Natural killer cell (primary cell): ENCODE data around the gene CDKN1C. TPM values are rescaled to one million over a fixed set of nuclear protein-coding genes. Genes with fewer than 3 reads are reported as not detected.

ENCODE experiments used
- ATAC-seq, 3 donors: fragments of 150-1000 bp in 2 of 3; fragments of 200-7000 bp in 1 of 3; cut with Tn5 transposase; 1 replicate in 1 of 3; 2 replicates in 2 of 3; pipeline ENCODE4 v1.10.0; 2021; ENCODE audit warnings: mild to moderate bottlenecking in 2 of 3, moderate library complexity in 2 of 3
- DNase-seq, 2 donors: peaks; one replicate each; pipeline versions ENCODE4 v3.0.0 to v3.0.0-alpha.2; 2013 to 2021; ENCODE audit warnings: mixed read lengths in 1 of 2
- H3K27ac ChIP-seq: one replicate; pipeline ENCODE4 v1.5.1; 2013; ENCODE audit warnings: mild to moderate bottlenecking, low read length
- H3K27me3 ChIP-seq: one replicate; pipeline ENCODE4 v1.6.1; 2013; ENCODE audit warnings: low read length; ENCODE audit not compliant: control insufficient read depth, insufficient read depth
- H3K36me3 ChIP-seq: one replicate; pipeline ENCODE4 v1.6.1; 2013; ENCODE audit warnings: low read length; ENCODE audit not compliant: control insufficient read depth, insufficient read depth
- H3K4me1 ChIP-seq: one replicate; pipeline ENCODE4 v1.6.1; 2013; ENCODE audit warnings: low read length; ENCODE audit not compliant: control insufficient read depth, insufficient read depth
- H3K4me3 ChIP-seq: one replicate; pipeline ENCODE4 v1.5.1; 2013; ENCODE audit warnings: low read length
- H3K9me3 ChIP-seq: one replicate; pipeline ENCODE4 v1.6.1; 2013; ENCODE audit warnings: low read length; ENCODE audit not compliant: control insufficient read depth, insufficient read depth
- H3K27ac Mint-ChIP-seq, 2 donors: one replicate each; pipeline ENCODE4 v1.8.0; 2022; ENCODE audit warnings: mild to moderate bottlenecking in 2 of 2, mixed read lengths in 2 of 2, moderate library complexity in 1 of 2
- H3K27me3 Mint-ChIP-seq, 2 donors: one replicate each; pipeline ENCODE4 v1.8.0; 2022; ENCODE audit warnings: low read depth in 2 of 2, mixed read lengths in 2 of 2
- H3K36me3 Mint-ChIP-seq: one replicate; pipeline ENCODE4 v1.8.0; 2022; ENCODE audit warnings: mixed read lengths
- H3K4me1 Mint-ChIP-seq, 2 donors: one replicate each; pipeline ENCODE4 v1.8.0; 2022; ENCODE audit warnings: mixed read lengths in 2 of 2
- H3K4me3 Mint-ChIP-seq: one replicate; pipeline ENCODE4 v1.8.0; 2022; ENCODE audit warnings: mild to moderate bottlenecking, moderate library complexity, mixed read lengths
- H3K9me3 Mint-ChIP-seq, 2 donors: one replicate each; pipeline ENCODE4 v1.8.0; 2022; ENCODE audit warnings: mixed read lengths in 2 of 2
- CTCF ChIP-seq: fragments of 200-600 bp; IDR thresholded peaks from one replicate; pipeline ENCODE4 v1.8.0; 2022; ENCODE audit warnings: antibody characterized with exemption
- WGBS: methylation state at CpG from one replicate; pipeline ENCODE4 v1.1.7; 2013; ENCODE audit warnings: missing lambda C conversion rate; ENCODE audit not compliant: insufficient coverage; 5-methylcytosine and 5-hydroxymethylcytosine counted together
- intact Hi-C: fragments of 100-400 bp; cut with micrococcal nuclease; formaldehyde crosslinking; loops from one replicate; pipeline ENCODE4 v1.14.2; 2022
- total RNA-seq, 4 donors: library from RNA; stranded (reverse); fragments of 120-200 nt in 1 of 4; gene quantifications; one replicate each; pipeline versions ENCODE4 v1.2.3 to v1.2.4, GENCODE V29; 2013 to 2022

Gene CDKN1C
- total RNA-seq, 3 donors from 2014 or later (not counting 1 experiment from before 2014, with no cell fraction given), result 2.6 to 27.9 (median 6.3) TPM

- no peak overlapping the region for H3K27ac ChIP-seq
- H3K27me3 ChIP-seq, result peaks cover 31% of the 10 kb centered on the region
- Mint-ChIP-seq H3K27ac (peak overlapping the region; percentile 69 to 92), H3K4me3 (peak overlapping the region; percentile 78), H3K4me1 (peaks cover 17 to 39% of the 10 kb centered on the region in 2 donors), H3K27me3 (peaks cover 10 to 22% of the 10 kb centered on the region in 2 donors), H3K9me3 (no peaks in the 10 kb centered on the region), H3K36me3 (no peaks in the 10 kb centered on the region)
- H3K36me3 ChIP-seq, result no peaks in the 10 kb centered on the region
- no peak for TF ChIP-seq CTCF
- DNase-seq (peak; percentile 59 to 71), ATAC-seq (peak; percentile 47 to 60 (median 52))
- WGBS, result 2% methylated on average over 48 of the region's 48 CpGs
- peaks cover 50% of the 10 kb centered on the region for H3K4me1 ChIP-seq
- intact Hi-C loops, result no loop called here
- no peaks in the 10 kb centered on the region for H3K9me3 ChIP-seq
- H3K4me3 ChIP-seq, result peak overlapping the region; percentile 19
Observed at GRCh38 chr11:2929531-2929949, 44.0 kb upstream of the CDKN1C start.

DNA sequence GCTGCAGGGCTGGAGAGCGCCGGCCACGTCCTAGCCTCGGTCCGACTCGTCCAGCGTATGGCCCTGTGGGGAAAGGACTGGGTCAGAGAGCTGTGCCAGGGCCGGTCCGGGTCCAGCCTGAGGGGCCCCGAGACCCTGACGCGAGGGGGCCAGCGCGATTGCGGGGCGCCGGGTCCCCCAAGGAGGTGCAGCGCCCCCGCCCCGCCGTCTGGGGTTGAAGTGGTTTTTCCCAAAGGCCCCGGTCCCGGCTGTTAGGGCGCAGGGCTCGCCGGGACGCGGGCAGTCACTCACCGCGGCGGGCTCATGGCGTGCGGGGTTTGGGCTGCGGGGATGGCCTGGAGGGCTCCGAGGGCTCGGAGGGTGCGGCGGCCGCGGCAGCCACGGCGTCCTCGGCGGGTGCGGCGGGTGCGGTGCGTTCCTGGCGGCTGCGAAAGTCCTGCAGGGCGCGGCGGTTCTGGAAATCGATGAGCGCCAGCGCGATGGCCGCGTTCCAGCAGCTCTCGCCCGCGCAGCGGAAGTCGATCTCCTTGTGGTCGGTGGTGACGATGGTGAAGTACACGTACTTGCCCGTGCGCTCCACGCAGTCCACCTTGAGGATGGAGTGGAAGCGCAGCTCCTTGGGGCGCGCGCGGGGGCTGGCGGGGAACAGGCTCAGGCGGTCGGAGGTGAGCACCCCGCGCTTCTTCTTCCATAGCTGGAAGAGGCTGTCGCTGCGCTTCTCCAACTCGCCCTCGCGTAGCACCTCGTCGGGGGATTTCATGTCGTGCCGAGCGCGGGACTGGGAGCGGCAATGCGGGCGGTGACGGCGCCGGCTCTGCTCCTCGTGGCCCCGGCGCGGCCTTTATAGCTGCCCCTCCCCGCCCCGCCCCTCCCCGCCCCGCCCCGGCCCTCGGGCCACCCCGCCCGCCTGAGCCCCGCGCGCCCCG lies 43.3 kb upstream of the CDKN1C start, which contains the start of gene PHLDA2:
Gene PHLDA2, minus strand, starts transcription at position 816 of the 926 bp plus-strand sequence. Its CDS starts 56 bp downstream, at position 760.
- peak within 1 kb of the TSS; percentile 19 for H3K4me3 ChIP-seq
- Mint-ChIP-seq H3K9me3 (no peaks in the 10 kb centered on the region), H3K4me1 (peaks cover 17 to 36% of the 10 kb centered on the region in 2 donors), H3K27ac (peak within 1 kb of the TSS; percentile 69 to 92), H3K36me3 (no peaks in the 10 kb centered on the region), H3K27me3 (peaks cover 10 to 22% of the 10 kb centered on the region in 2 donors), H3K4me3 (peak within 1 kb of the TSS; percentile 87)
- peaks cover 49% of the 10 kb centered on the region for H3K4me1 ChIP-seq
- H3K36me3 ChIP-seq, result no peaks in the 10 kb centered on the region
- TF ChIP-seq CTCF, result no peak
- H3K9me3 ChIP-seq, result no peaks in the 10 kb centered on the region
- DNase-seq, result peak; percentile 47 to 82
- intact Hi-C loops, result no loop called here
- under 1% methylated on average over 105 of the region's 113 CpGs for WGBS
- H3K27me3 ChIP-seq, result peaks cover 31% of the 10 kb centered on the region
- peak; percentile 19 to 38 (median 30) for ATAC-seq
- no peak within 1 kb of the TSS for H3K27ac ChIP-seq

- H3K4me1 Mint-ChIP-seq, result peaks cover 17 to 30% of the 10 kb centered on the region in 2 donors
- no peak for DNase-seq
- H3K4me1 ChIP-seq, result peaks cover 40% of the 10 kb centered on the region
Observed at GRCh38 chr11:2927851-2928604, 42.5 kb upstream of the CDKN1C start.

More at GRCh38 chr11:2927851-2928604, 42.5 kb upstream of the CDKN1C start:
- Histone ChIP-seq H3K9me3 (no peaks in the 10 kb centered on the region), H3K36me3 (no peaks in the 10 kb centered on the region), H3K27me3 (peaks cover 31% of the 10 kb centered on the region), H3K27ac (no peak overlapping the region), H3K4me3 (no peak overlapping the region)
- peak overlapping the region; percentile 36 to 92 for H3K27ac Mint-ChIP-seq
- peaks cover 10 to 22% of the 10 kb centered on the region in 2 donors for H3K27me3 Mint-ChIP-seq
- intact Hi-C loops, result no loop called here
- WGBS, result 4% methylated on average over 24 of the region's 25 CpGs
- H3K9me3 Mint-ChIP-seq, result no peaks in the 10 kb centered on the region
- peak overlapping the region; percentile 87 for H3K4me3 Mint-ChIP-seq
- no peak for TF ChIP-seq CTCF
- H3K36me3 Mint-ChIP-seq, result no peaks in the 10 kb centered on the region
- ATAC-seq, result no peak
